Endothelial cell of umbilical vein (primary cell): Measurements from ENCODE around the gene CIB1. TPM values are rescaled to one million over a fixed set of nuclear protein-coding genes. Genes with fewer than 3 reads are reported as not detected.
A peak's percentile ranks its signal among the peaks of the same experiment; 100 is the strongest.

Experiments
- BruUV-seq: library from RNA; stranded (reverse); fragments of 400-500 nt; replicated peaks from 2 replicates; lab custom pipeline; 2021; lab: Mats Ljungman, UMichigan
- CTCF ChIA-PET: fragments of 300-600, 350-600 bp; sonication (Branson Sonifier 250); formaldehyde crosslinking; loops from one replicate; lab custom pipeline; 2021; ENCODE audit warnings: antibody characterized with exemption, inconsistent platforms; lab: Charles Lee
- POLR2A ChIA-PET: fragments of 300-600, 350-600 bp; sonication (Branson Sonifier 250); formaldehyde crosslinking; loops from one replicate; lab custom pipeline; 2021; ENCODE audit warnings: antibody characterized with exemption, inconsistent platforms; lab: Charles Lee
- DNase-seq: peaks from one replicate; pipeline ENCODE4 v3.0.0-alpha.2; 2011; ENCODE audit warnings: low read depth, low spot score
- FAIRE-seq: peaks from 2 replicates; lab custom pipeline; 2011; peaks lifted over from hg19 to GRCh38; lab: Jason Lieb, UNC
- H2AFZ ChIP-seq: 2 replicates; pipeline ENCODE4 v1.6.0; 2012; ENCODE audit warnings: low read depth, low read length, control low read depth, inconsistent platforms
- H3K27ac ChIP-seq: 2 replicates; pipeline ENCODE4 v1.5.1; 2011; ENCODE audit warnings: low read depth, mild to moderate bottlenecking, control low read depth, low read length, moderate library complexity; ENCODE audit not compliant: insufficient read depth
- H3K27me3 ChIP-seq, 2 experiments: 2 replicates each; pipeline versions ENCODE4 v1.6.0 to v1.6.1; 2011; ENCODE audit warnings: low read length in 2 of 2, mixed read lengths in 1 of 2; ENCODE audit not compliant: control insufficient read depth in 2 of 2, insufficient read depth in 2 of 2
- H3K36me3 ChIP-seq, 2 experiments: 2 replicates in 1 of 2; 3 replicates in 1 of 2; pipeline ENCODE4 v1.5.1; 2011; ENCODE audit warnings: low read length in 2 of 2, mild to moderate bottlenecking in 1 of 2, moderate library complexity in 1 of 2; ENCODE audit not compliant: control insufficient read depth in 2 of 2, insufficient read depth in 2 of 2; ENCODE audit errors: extremely low read depth in 1 of 2
- H3K4me1 ChIP-seq: 3 replicates; pipeline ENCODE4 v1.5.1; 2011; ENCODE audit warnings: mild to moderate bottlenecking, low read length; ENCODE audit not compliant: control insufficient read depth, insufficient read depth; ENCODE audit errors: extremely low read depth
- H3K4me2 ChIP-seq: 2 replicates; pipeline ENCODE4 v1.6.1; 2011; ENCODE audit warnings: low read length, control low read depth, mixed read lengths; ENCODE audit not compliant: insufficient read depth
- H3K4me3 ChIP-seq, 3 experiments: fragments of 200-600 bp in 1 of 3; sonication (generic), shearing (Covaris generic) in 1 of 3; replicated peaks in 1 of 3; 2 replicates each; pipeline ENCODE4 v1.5.1; 2011 to 2016; ENCODE audit warnings: control low read depth in 3 of 3, low read length in 3 of 3, mild to moderate bottlenecking in 2 of 3, inconsistent platforms in 1 of 3, low read depth in 1 of 3, moderate library complexity in 1 of 3; ENCODE audit not compliant: insufficient read depth in 1 of 3
- H3K79me2 ChIP-seq: 2 replicates; pipeline ENCODE4 v1.6.0; 2012; ENCODE audit warnings: low read length, inconsistent platforms; ENCODE audit not compliant: control insufficient read depth, insufficient read depth
- H3K9ac ChIP-seq: replicated peaks from 2 replicates; pipeline ENCODE3; 2011; ENCODE audit warnings: low read length, control low read depth; ENCODE audit not compliant: insufficient read depth; ENCODE audit errors: extremely low read depth
- H3K9me1 ChIP-seq: replicated peaks from 3 replicates; pipeline ENCODE4 v1.6.0; 2011; ENCODE audit warnings: mild to moderate bottlenecking, low read length; ENCODE audit not compliant: control insufficient read depth, insufficient read depth; ENCODE audit errors: extremely low read depth
- H3K9me3 ChIP-seq: replicated peaks from 2 replicates; pipeline ENCODE4 v1.5.1; 2012; ENCODE audit warnings: low read length, inconsistent platforms; ENCODE audit not compliant: control insufficient read depth, insufficient read depth
- H4K20me1 ChIP-seq: replicated peaks from 2 replicates; pipeline ENCODE3; 2011; ENCODE audit warnings: mild to moderate bottlenecking, low read length; ENCODE audit not compliant: control insufficient read depth, insufficient read depth; ENCODE audit errors: extremely low read depth
- CTCF ChIP-seq, 2 donors: IDR thresholded peaks; 1 replicate in 1 of 2; 2 replicates in 1 of 2; pipeline ENCODE4 v1.5.1; 2011; ENCODE audit warnings: low read length in 2 of 2, mild to moderate bottlenecking in 2 of 2, moderate library complexity in 2 of 2, control low read depth in 1 of 2, inconsistent platforms in 1 of 2, low read depth in 1 of 2; ENCODE audit not compliant: insufficient read depth in 1 of 2; ENCODE audit errors: extremely low read depth in 1 of 2
- EZH2 ChIP-seq: IDR thresholded peaks from 2 replicates; pipeline ENCODE4 v1.6.1; 2012; ENCODE audit warnings: borderline replicate concordance, low read depth, mild to moderate bottlenecking, moderate library complexity, low read length, inconsistent platforms; ENCODE audit not compliant: severe bottlenecking
- FOS ChIP-seq: IDR thresholded peaks from 2 replicates; pipeline ENCODE4 v1.6.1; 2011; ENCODE audit warnings: mild to moderate bottlenecking, low read length, moderate library complexity, borderline replicate concordance; ENCODE audit not compliant: insufficient read depth
- GATA2 ChIP-seq: IDR thresholded peaks from 2 replicates; pipeline ENCODE4 v1.7.0; 2011; ENCODE audit warnings: low read depth, mild to moderate bottlenecking, moderate library complexity, mixed read lengths, low read length; ENCODE audit not compliant: insufficient read length, insufficient read depth
- JUN ChIP-seq: IDR thresholded peaks from 2 replicates; pipeline ENCODE4 v1.6.1; 2011; ENCODE audit warnings: borderline replicate concordance, low read depth; ENCODE audit not compliant: insufficient read length, insufficient read depth
- MAX ChIP-seq: IDR thresholded peaks from 2 replicates; pipeline ENCODE4 v1.6.1; 2011; ENCODE audit not compliant: insufficient read depth, insufficient read length
- MYC ChIP-seq: IDR thresholded peaks from one replicate; pipeline ENCODE4 v1.6.1; 2011; ENCODE audit warnings: mild to moderate bottlenecking, low read depth, low read length
- POLR2A ChIP-seq: IDR thresholded peaks from 2 replicates; pipeline ENCODE4 v1.6.1; 2012; ENCODE audit warnings: low read depth, mild to moderate bottlenecking, control low read depth, low read length
- POLR2AphosphoS5 ChIP-seq: IDR thresholded peaks from 2 replicates; pipeline ENCODE4 v1.6.1; 2012; ENCODE audit warnings: low read depth, mild to moderate bottlenecking, control low read depth, low read length, moderate library complexity; ENCODE audit not compliant: insufficient read depth
- dilution Hi-C: fragments of 300-500 bp; cut with MboI; formaldehyde crosslinking; loops from one replicate; pipeline ENCODE4 v1.15.0; 2019; ENCODE audit warnings: low sequenced_read_pairs; ENCODE audit not compliant: extremely low pct_ligation_motif_present
- intact Hi-C: fragments of 100-400 bp; cut with micrococcal nuclease; formaldehyde crosslinking; loops from one replicate; pipeline ENCODE4 v1.10.0; 2022
- polyA plus RNA-seq, 4 experiments: library from polyadenylated mRNA; depleted of rRNA in 3 of 4; stranded (reverse) in 3 of 4; unstranded in 1 of 4; fragments of >200 nt; gene quantifications; 2 replicates each; pipeline versions ENCODE4 v1.2.1 to v1.2.3, GENCODE V29; 2011 to 2012; ENCODE audit warnings: missing spikeins in 1 of 4
- total RNA-seq: library from RNA; stranded (reverse); gene quantifications from 2 replicates; pipeline ENCODE4 v1.2.3, GENCODE V29; 2021

The CIB1 gene
- total and polyA plus RNA-seq, 2 donors (not counting 3 experiments of a cell fraction or from before 2014, with no cell fraction given) = 58.3 to 105 TPM

- peak; percentile 27 for DNase-seq
- ChIA-PET POLR2A (no interaction called here), CTCF (interaction anchor here (0.8 to 1.9 kb wide), 8 partner anchors 18 to 54 kb away, joined by 3 to 8 read pairs (median 5); partner anchors contain the start of genes CIB1, GDPGP1 and TTLL13)
- intact Hi-C loops (no loop called here), dilution Hi-C loops (no loop called here)
- Histone ChIP-seq H3K4me1 (peaks cover 41% of the 10 kb centered on the region), H3K27me3 (no peaks in the 10 kb centered on the region), H3K9me1 (no peaks in the 10 kb centered on the region), H2AFZ (no peak overlapping the region), H3K27ac (no peak overlapping the region), H3K36me3 (peaks cover 18 to 21% of the 10 kb centered on the region in 2 experiments), H3K4me2 (peak overlapping the region; percentile 98), H3K9me3 (no peaks in the 10 kb centered on the region), H4K20me1 (no peaks in the 10 kb centered on the region), H3K79me2 (peaks cover 67% of the 10 kb centered on the region), H3K9ac (no peak overlapping the region), H3K4me3 (peak overlapping the region in 1 of 3 experiments; percentile 19)
- no peak for TF ChIP-seq GATA2
- no peak for TF ChIP-seq POLR2AphosphoS5
- no peak for TF ChIP-seq FOS
- no peak for TF ChIP-seq JUN
- no peak for TF ChIP-seq POLR2A
- TF ChIP-seq EZH2 = no peak
- no peak for TF ChIP-seq MAX
- no peak for TF ChIP-seq CTCF (IDR thresholded peaks at IDR 0.05; ENCODE audit: extremely low read depth in 1 of 2, insufficient read depth in 1 of 2, low read depth in 1 of 2, low read length in 2 of 2)
- TF ChIP-seq MYC = no peak
- FAIRE-seq = no peak
- no TSS peak for BruUV-seq
These were observed 34.7 kb upstream of the CIB1 start for GRCh38 chr15:90268415-90268814.
